GM21529 (cell line): Measurements from ENCODE around the gene TAOK3.

Experiments used
- ATAC-seq: cut with Tn5 transposase; IDR thresholded peaks from one replicate; pipeline ENCODE4 v1.9.1; 2021; ENCODE audit not compliant: unreplicated experiment

The TAOK3 gene

DNA sequence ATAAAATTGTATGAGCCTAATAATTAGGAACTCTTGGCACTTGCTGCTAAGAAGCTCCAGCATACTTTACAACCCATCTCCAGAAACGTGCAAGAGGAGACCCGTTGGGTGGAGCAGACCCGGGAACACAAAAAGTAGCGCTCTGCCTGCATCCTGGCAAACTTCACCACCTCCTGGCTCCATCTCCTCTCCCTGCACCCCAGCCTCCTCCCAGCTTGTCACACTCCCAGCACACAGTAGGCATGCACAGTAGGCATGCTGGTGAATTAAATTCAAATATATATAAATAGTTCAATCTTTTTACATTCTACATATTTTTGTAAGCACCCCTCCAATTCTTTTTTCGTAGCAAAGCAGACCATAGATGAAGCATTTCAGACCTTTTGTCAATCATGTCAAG is 270.1 kb downstream of the TAOK3 start:
- no peak for ATAC-seq

DNA sequence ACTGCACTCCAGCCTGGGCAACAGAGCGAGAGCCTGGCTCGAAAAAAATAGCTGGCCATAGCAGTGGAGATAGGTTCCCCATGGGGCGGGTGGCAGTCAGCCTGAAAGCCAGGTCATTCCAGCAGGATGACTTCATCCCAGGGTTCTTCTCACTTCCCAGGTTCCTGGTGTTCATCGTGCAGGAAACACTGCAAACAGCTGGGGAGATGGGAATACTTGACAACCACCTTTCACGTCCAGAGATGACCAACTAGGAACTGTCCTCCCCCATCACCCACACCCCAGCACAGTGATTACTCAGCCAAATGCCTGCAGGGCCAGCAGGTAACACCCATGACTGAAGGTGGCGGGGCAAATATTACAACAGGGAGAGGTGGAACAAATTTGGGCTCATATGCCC is 270.6 kb downstream of the TAOK3 start:
- no peak for ATAC-seq

GRCh38 chr12:118101051-118101450 is 271.7 kb downstream of the TAOK3 start:
- ATAC-seq = no peak
